Liver (tissue), 3 donors: ENCODE measurements around the gene GARIN1A.
A peak's percentile ranks its signal among the peaks of the same experiment; 100 is the strongest.

Experiments used
- FOXA1 ChIP-seq: IDR thresholded peaks from 2 replicates; pipeline ENCODE4 v1.6.1; 2016; ENCODE audit warnings: antibody characterized with exemption
- GABPA ChIP-seq, 2 donors: IDR thresholded peaks in 1 of 2; conservative IDR thresholded peaks in 1 of 2; 2 replicates each; pipeline ENCODE4 v1.6.1; 2016; ENCODE audit warnings: antibody characterized with exemption in 2 of 2, mild to moderate bottlenecking in 1 of 2, moderate library complexity in 1 of 2
- JUND ChIP-seq, 2 donors: IDR thresholded peaks; 2 replicates each; pipeline ENCODE4 v1.6.1; 2016; ENCODE audit warnings: antibody characterized with exemption in 2 of 2
- TF ChIP-seq, protein P1 (sequence below): fragments of 150-350 bp; IDR thresholded peaks from 2 replicates; pipeline ENCODE4 v1.5.1; 2017; ENCODE audit warnings: improper control_type of control experiment, low read depth, low read length; ENCODE audit not compliant: missing input control
- TF ChIP-seq, protein P2 (sequence below): IDR thresholded peaks from 2 replicates; pipeline ENCODE4 v1.6.1; 2016; ENCODE audit warnings: antibody characterized with exemption, mild to moderate bottlenecking
- TF ChIP-seq, protein P3 (sequence below): IDR thresholded peaks from 2 replicates; pipeline ENCODE4 v1.6.1; 2016; ENCODE audit warnings: antibody characterized with exemption
- donor health status: healthy.
- donor health status: healthy.

DNA sequence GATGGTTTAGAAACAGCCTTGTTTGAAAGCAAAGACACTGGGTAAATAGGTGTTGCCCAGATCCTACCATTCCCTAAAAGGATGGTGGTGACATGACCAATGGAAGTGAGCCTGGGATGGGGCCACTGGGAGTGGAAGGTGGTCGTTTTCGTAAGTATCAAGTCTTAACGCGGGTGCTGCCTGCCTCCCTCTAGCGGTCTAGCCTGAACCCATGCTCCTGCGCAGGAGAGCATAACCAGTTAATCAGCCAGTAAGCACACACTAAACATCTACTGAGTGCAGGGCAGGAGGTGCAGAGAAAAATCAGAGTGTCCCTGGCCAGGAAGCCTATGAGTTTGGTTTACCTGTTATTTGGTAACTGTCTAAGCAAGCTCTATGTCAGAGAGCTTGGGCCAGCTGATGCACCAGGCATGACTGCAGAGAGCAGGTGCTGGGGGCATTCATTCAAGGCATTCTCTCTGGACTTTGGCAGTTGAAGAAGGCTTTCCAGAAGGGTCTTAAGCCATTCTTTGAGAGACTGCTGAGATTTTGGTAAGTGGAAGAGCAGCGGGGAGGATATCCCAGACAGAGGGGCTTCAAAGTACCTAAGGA is 930 bp downstream of the GARIN1A start:
- TF ChIP-seq JUND (IDR thresholded peaks at IDR 0.05) (no peak), FOXA1 (no peak), GABPA (IDR thresholded peaks at IDR 0.05 in 1 of 2, conservative IDR thresholded peaks at IDR 0.05 in 1 of 2) (no peak)
- TF ChIP-seq, protein P1, sequence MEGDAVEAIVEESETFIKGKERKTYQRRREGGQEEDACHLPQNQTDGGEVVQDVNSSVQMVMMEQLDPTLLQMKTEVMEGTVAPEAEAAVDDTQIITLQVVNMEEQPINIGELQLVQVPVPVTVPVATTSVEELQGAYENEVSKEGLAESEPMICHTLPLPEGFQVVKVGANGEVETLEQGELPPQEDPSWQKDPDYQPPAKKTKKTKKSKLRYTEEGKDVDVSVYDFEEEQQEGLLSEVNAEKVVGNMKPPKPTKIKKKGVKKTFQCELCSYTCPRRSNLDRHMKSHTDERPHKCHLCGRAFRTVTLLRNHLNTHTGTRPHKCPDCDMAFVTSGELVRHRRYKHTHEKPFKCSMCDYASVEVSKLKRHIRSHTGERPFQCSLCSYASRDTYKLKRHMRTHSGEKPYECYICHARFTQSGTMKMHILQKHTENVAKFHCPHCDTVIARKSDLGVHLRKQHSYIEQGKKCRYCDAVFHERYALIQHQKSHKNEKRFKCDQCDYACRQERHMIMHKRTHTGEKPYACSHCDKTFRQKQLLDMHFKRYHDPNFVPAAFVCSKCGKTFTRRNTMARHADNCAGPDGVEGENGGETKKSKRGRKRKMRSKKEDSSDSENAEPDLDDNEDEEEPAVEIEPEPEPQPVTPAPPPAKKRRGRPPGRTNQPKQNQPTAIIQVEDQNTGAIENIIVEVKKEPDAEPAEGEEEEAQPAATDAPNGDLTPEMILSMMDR: peak; percentile 22
- TF ChIP-seq, protein P2, sequence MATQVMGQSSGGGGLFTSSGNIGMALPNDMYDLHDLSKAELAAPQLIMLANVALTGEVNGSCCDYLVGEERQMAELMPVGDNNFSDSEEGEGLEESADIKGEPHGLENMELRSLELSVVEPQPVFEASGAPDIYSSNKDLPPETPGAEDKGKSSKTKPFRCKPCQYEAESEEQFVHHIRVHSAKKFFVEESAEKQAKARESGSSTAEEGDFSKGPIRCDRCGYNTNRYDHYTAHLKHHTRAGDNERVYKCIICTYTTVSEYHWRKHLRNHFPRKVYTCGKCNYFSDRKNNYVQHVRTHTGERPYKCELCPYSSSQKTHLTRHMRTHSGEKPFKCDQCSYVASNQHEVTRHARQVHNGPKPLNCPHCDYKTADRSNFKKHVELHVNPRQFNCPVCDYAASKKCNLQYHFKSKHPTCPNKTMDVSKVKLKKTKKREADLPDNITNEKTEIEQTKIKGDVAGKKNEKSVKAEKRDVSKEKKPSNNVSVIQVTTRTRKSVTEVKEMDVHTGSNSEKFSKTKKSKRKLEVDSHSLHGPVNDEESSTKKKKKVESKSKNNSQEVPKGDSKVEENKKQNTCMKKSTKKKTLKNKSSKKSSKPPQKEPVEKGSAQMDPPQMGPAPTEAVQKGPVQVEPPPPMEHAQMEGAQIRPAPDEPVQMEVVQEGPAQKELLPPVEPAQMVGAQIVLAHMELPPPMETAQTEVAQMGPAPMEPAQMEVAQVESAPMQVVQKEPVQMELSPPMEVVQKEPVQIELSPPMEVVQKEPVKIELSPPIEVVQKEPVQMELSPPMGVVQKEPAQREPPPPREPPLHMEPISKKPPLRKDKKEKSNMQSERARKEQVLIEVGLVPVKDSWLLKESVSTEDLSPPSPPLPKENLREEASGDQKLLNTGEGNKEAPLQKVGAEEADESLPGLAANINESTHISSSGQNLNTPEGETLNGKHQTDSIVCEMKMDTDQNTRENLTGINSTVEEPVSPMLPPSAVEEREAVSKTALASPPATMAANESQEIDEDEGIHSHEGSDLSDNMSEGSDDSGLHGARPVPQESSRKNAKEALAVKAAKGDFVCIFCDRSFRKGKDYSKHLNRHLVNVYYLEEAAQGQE: no peak
- TF ChIP-seq, protein P3, sequence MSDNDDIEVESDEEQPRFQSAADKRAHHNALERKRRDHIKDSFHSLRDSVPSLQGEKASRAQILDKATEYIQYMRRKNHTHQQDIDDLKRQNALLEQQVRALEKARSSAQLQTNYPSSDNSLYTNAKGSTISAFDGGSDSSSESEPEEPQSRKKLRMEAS: no peak
